ENCODE measurements around the gene IQGAP2.

Gene IQGAP2

GRCh38 chr5:76556511-76557221 is 153.6 kb downstream of the IQGAP2 start:
- TF ChIP-seq, protein P1, sequence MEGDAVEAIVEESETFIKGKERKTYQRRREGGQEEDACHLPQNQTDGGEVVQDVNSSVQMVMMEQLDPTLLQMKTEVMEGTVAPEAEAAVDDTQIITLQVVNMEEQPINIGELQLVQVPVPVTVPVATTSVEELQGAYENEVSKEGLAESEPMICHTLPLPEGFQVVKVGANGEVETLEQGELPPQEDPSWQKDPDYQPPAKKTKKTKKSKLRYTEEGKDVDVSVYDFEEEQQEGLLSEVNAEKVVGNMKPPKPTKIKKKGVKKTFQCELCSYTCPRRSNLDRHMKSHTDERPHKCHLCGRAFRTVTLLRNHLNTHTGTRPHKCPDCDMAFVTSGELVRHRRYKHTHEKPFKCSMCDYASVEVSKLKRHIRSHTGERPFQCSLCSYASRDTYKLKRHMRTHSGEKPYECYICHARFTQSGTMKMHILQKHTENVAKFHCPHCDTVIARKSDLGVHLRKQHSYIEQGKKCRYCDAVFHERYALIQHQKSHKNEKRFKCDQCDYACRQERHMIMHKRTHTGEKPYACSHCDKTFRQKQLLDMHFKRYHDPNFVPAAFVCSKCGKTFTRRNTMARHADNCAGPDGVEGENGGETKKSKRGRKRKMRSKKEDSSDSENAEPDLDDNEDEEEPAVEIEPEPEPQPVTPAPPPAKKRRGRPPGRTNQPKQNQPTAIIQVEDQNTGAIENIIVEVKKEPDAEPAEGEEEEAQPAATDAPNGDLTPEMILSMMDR (conservative IDR thresholded peaks at IDR 0.05; ENCODE audit: low read depth, low read length): no peak

GRCh38 chr5:76560952-76561891 is 158.1 kb downstream of the IQGAP2 start:
- TF ChIP-seq, protein P1 (conservative IDR thresholded peaks at IDR 0.05; ENCODE audit: low read depth, low read length): no peak
- no peak overlapping the region for H3K4me3 ChIP-seq (ENCODE audit: low read depth, low read length)
- no peak for DNase-seq (ENCODE audit: low read depth)

More at GRCh38 chr5:76556511-76557221, 153.6 kb downstream of the IQGAP2 start:
- DNase-seq (ENCODE audit: low read depth): no peak
- no peak overlapping the region for H3K4me3 ChIP-seq (ENCODE audit: low read depth, low read length)

DNA sequence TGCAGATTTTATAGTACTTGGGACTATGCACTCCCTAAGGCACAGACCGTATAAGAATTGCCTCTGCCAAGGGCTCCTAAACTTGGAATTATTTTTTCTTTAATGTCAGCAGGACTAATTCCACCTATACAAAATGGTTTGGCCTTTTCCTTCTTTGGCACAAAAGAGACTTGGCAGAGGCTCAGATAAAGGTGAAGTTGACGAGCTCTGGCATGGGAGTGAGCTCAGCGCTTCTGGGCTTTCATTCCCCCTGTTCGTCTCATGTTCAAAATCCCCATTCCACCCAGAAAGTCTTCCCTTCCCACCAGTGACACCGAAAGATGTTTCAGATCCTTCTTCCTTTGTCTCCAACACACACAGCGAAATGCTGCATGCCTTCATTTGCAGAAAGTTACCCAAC is 158.9 kb downstream of the IQGAP2 start:
- no peak overlapping the region for H3K4me3 ChIP-seq (ENCODE audit: low read depth, low read length)
- no peak for DNase-seq (ENCODE audit: low read depth)
- TF ChIP-seq, protein P1 (conservative IDR thresholded peaks at IDR 0.05; ENCODE audit: low read depth, low read length): no peak

DNA sequence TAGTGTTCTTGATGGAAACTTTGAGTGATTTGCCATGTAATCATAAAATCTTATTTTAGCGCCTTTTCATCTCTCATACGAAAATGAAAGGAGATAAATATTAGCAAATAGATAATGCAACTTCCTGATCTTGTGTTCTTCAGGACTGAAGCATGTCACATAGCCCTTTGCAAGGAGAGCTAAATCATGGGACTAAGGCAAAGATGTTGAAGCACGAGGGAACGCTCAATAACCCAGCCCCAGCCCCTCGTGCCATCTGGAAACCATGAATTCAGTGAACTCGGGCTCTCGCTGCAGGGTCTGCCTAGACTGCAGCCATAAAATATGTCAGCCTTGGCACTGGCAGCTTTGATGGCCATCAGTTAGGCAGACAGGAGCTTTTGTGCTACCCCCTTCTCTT is 161.9 kb downstream of the IQGAP2 start:
- no peak overlapping the region for H3K4me3 ChIP-seq (ENCODE audit: low read depth, low read length)
- no peak for DNase-seq (ENCODE audit: low read depth)
- TF ChIP-seq, protein P1 (conservative IDR thresholded peaks at IDR 0.05; ENCODE audit: low read depth, low read length): no peak

DNA sequence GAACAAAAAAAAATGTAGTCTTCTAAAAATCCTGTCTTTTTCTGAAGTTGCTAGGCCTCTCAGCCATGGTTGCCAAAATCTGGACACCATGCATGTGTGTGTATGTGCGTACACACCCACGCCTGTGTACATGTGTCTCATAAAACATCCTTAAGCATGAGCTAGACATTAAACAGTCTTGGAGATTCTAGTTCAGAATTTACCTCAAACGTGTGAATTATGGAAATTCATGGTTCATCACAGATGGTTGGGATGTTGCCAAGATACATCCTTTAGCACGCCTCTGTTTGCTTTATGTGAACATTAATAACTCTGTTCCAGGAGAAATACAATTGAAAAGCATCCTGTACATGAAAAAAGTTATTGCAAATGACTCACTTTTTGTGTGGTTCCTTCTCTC is 167.1 kb downstream of the IQGAP2 start:
- no peak overlapping the region for H3K4me3 ChIP-seq (ENCODE audit: low read depth, low read length)
- DNase-seq (ENCODE audit: low read depth): no peak
- TF ChIP-seq, protein P1 (conservative IDR thresholded peaks at IDR 0.05; ENCODE audit: low read depth, low read length): no peak

DNA sequence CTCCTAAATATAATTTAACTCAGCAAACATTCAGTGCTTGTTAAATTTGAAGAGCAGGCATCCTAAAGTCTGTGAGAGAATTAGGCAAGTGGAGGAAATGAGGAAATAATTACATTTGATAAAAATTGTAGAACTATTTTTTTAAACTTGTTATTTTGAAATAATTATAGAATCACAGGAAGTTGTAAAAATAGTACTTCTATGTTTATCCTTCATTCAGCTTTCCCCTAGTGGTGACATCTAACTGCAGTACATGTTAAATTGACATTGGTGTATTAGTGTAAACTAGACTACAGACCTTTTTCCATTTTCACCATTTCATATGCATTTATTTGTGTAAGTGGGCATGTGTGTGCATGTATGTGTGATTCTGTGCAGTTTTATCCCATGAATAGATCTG is 168.5 kb downstream of the IQGAP2 start:
- no peak overlapping the region for H3K4me3 ChIP-seq (ENCODE audit: low read depth, low read length)
- TF ChIP-seq, protein P1 (conservative IDR thresholded peaks at IDR 0.05; ENCODE audit: low read depth, low read length): no peak
- no peak for DNase-seq (ENCODE audit: low read depth)
